ENCODE data around the gene ACTC1.

DNA sequence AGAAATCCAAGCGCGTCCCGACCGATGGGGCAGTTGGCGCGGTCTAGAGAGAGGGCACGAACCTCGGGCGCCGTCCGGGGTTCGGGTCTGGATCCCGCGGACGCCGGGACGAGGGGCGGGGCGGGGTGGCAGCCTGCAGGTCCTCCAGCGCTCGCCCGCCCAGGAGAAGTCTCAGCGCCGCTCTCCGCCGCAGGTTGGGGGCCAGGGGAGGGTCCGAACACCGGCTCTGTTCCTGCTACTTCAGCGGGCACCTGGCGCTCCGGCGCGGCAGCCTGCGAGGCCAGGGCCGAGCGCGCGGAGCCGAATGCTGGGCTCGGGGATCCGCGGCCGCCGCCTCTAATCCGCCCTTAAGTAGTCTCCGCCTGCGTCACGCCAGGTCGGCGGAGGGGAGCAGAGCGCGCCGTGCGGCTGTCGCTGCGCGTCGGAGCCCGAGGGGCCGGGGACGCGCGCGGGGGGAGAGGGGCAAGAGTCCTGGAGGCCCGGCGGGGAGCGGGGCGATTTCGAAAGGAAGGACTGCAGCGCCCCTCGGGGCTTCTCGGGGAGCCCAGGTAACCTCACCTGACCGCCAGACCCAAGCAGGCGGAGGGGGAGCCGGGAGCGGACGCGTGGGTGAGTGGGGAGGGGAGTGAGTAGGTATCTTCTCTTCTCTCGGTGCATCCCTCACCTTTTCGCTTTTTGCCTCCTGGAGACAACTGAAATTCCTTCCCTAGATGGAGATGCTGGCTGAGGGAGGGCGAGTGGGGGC is 40.5 kb downstream of the ACTC1 start, which contains the start of gene GJD2:
- TF ChIP-seq, protein P1, sequence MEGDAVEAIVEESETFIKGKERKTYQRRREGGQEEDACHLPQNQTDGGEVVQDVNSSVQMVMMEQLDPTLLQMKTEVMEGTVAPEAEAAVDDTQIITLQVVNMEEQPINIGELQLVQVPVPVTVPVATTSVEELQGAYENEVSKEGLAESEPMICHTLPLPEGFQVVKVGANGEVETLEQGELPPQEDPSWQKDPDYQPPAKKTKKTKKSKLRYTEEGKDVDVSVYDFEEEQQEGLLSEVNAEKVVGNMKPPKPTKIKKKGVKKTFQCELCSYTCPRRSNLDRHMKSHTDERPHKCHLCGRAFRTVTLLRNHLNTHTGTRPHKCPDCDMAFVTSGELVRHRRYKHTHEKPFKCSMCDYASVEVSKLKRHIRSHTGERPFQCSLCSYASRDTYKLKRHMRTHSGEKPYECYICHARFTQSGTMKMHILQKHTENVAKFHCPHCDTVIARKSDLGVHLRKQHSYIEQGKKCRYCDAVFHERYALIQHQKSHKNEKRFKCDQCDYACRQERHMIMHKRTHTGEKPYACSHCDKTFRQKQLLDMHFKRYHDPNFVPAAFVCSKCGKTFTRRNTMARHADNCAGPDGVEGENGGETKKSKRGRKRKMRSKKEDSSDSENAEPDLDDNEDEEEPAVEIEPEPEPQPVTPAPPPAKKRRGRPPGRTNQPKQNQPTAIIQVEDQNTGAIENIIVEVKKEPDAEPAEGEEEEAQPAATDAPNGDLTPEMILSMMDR (IDR thresholded peaks at IDR 0.05; ENCODE audit: low read depth, low read length, poor library complexity, severe bottlenecking), result no peak
- TF ChIP-seq EZH2phosphoT487 (IDR thresholded peaks at IDR 0.05; ENCODE audit: borderline replicate concordance, low read length), result no peak

Measured in DOHH2 (cell line).